H9 (cell line): ENCODE results near the gene PLB1. TPM values are rescaled to one million over a fixed set of nuclear protein-coding genes. Genes with fewer than 3 reads are reported as not detected.

Experiments used
- DNase-seq: peaks from one replicate; pipeline ENCODE4 v3.0.0-alpha.2; 2017
- H2AFZ ChIP-seq: one replicate; pipeline ENCODE4 v1.6.1; 2013; ENCODE audit warnings: mild to moderate bottlenecking, low read length, control low read depth, moderate library complexity
- H2AK5ac ChIP-seq: 2 replicates; pipeline ENCODE4 v1.6.1; 2013; ENCODE audit warnings: low read length, control low read depth, mixed read lengths; ENCODE audit not compliant: insufficient read length
- H2BK120ac ChIP-seq: one replicate; pipeline ENCODE4 v1.6.1; 2013; ENCODE audit warnings: low read depth, mild to moderate bottlenecking, low read length, control low read depth, inconsistent platforms; ENCODE audit not compliant: poor library complexity, severe bottlenecking
- H2BK12ac ChIP-seq: 2 replicates; pipeline ENCODE4 v1.6.1; 2013; ENCODE audit warnings: low read length, control low read depth, mixed read lengths, low read depth; ENCODE audit not compliant: insufficient read length
- H2BK15ac ChIP-seq: 2 replicates; pipeline ENCODE4 v1.6.1; 2013; ENCODE audit warnings: low read depth, low read length, control low read depth
- H2BK20ac ChIP-seq: one replicate; pipeline ENCODE4 v1.6.1; 2013; ENCODE audit warnings: low read depth, mild to moderate bottlenecking, low read length, control low read depth, inconsistent platforms; ENCODE audit not compliant: poor library complexity, severe bottlenecking
- H2BK5ac ChIP-seq: 2 replicates; pipeline ENCODE4 v1.6.1; 2013; ENCODE audit warnings: low read length, control low read depth, mixed read lengths; ENCODE audit not compliant: insufficient read length
- H3K14ac ChIP-seq: 2 replicates; pipeline ENCODE4 v1.6.1; 2013; ENCODE audit warnings: low read length, control low read depth; ENCODE audit not compliant: insufficient read depth
- H3K18ac ChIP-seq: 2 replicates; pipeline ENCODE4 v1.6.1; 2013; ENCODE audit warnings: low read depth, mild to moderate bottlenecking, mixed read lengths, low read length, control low read depth; ENCODE audit not compliant: insufficient read length
- H3K23ac ChIP-seq: 2 replicates; pipeline ENCODE4 v1.6.1; 2013; ENCODE audit warnings: low read length, control low read depth, mixed read lengths, low read depth; ENCODE audit not compliant: insufficient read length
- H3K23me2 ChIP-seq: 2 replicates; pipeline ENCODE4 v1.6.1; 2013; ENCODE audit warnings: low read depth, mild to moderate bottlenecking, mixed read lengths, low read length, control low read depth; ENCODE audit not compliant: insufficient read length, poor library complexity, severe bottlenecking
- H3K27ac ChIP-seq: 2 replicates; pipeline ENCODE4 v1.5.1; 2013; ENCODE audit warnings: low read length, control low read depth, mixed read lengths, low read depth; ENCODE audit not compliant: insufficient read length
- H3K27me3 ChIP-seq: 2 replicates; pipeline ENCODE4 v1.6.1; 2013; ENCODE audit warnings: low read length, control low read depth, inconsistent platforms; ENCODE audit not compliant: insufficient read depth
- H3K4ac ChIP-seq: 2 replicates; pipeline ENCODE4 v1.6.1; 2013; ENCODE audit warnings: low read depth, mild to moderate bottlenecking, control low read depth, inconsistent platforms, low read length, moderate library complexity
- H3K4me1 ChIP-seq: 2 replicates; pipeline ENCODE4 v1.6.1; 2013; ENCODE audit warnings: low read length, control low read depth, inconsistent platforms; ENCODE audit not compliant: insufficient read depth
- H3K4me2 ChIP-seq: 2 replicates; pipeline ENCODE4 v1.6.1; 2013; ENCODE audit warnings: low read length, control low read depth, mixed read lengths; ENCODE audit not compliant: insufficient read length, insufficient read depth
- H3K56ac ChIP-seq: 2 replicates; pipeline ENCODE4 v1.6.1; 2013; ENCODE audit warnings: low read depth, mild to moderate bottlenecking, mixed read lengths, low read length, control low read depth; ENCODE audit not compliant: insufficient read length
- H3K79me1 ChIP-seq: 2 replicates; pipeline ENCODE4 v1.6.1; 2013; ENCODE audit warnings: low read depth, mild to moderate bottlenecking, moderate library complexity, low read length, control low read depth, inconsistent platforms; ENCODE audit not compliant: insufficient read depth, poor library complexity, severe bottlenecking
- H3K79me2 ChIP-seq: 2 replicates; pipeline ENCODE4 v1.6.1; 2013; ENCODE audit warnings: low read length, control low read depth, inconsistent platforms; ENCODE audit not compliant: insufficient read depth
- H3K9ac ChIP-seq: 2 replicates; pipeline ENCODE4 v1.6.1; 2013; ENCODE audit warnings: low read length, control low read depth, mixed read lengths; ENCODE audit not compliant: insufficient read length; ENCODE audit errors: extremely low read depth
- H3K9me3 ChIP-seq: one replicate; pipeline ENCODE4 v1.6.1; 2013; ENCODE audit warnings: low read depth, low read length, inconsistent platforms; ENCODE audit not compliant: control insufficient read depth
- H3T11ph ChIP-seq: one replicate; pipeline ENCODE4 v1.6.1; 2013; ENCODE audit warnings: mild to moderate bottlenecking, low read length, control low read depth, inconsistent platforms
- H4K20me1 ChIP-seq: one replicate; pipeline ENCODE4 v1.6.1; 2013; ENCODE audit not compliant: control insufficient read depth, insufficient read length, insufficient read depth
- H4K5ac ChIP-seq: 2 replicates; pipeline ENCODE4 v1.6.1; 2013; ENCODE audit warnings: low read depth, mild to moderate bottlenecking, mixed read lengths, low read length, control low read depth; ENCODE audit not compliant: insufficient read length
- H4K8ac ChIP-seq: replicated peaks from 2 replicates; pipeline ENCODE4 v1.6.1; 2013; ENCODE audit warnings: low read length, control low read depth, mixed read lengths, low read depth; ENCODE audit not compliant: insufficient read length
- H4K91ac ChIP-seq: 2 replicates; pipeline ENCODE4 v1.6.1; 2013; ENCODE audit warnings: low read depth, mild to moderate bottlenecking, moderate library complexity, mixed read lengths, low read length, control low read depth; ENCODE audit not compliant: insufficient read length
- H3K27ac Mint-ChIP-seq, 3 experiments: 2 replicates in 2 of 3; 3 replicates in 1 of 3; pipeline ENCODE4 v1.8.0; 2020 to 2021; ENCODE audit warnings: mixed read lengths in 3 of 3, mild to moderate bottlenecking in 1 of 3, moderate library complexity in 1 of 3
- H3K27me3 Mint-ChIP-seq: 2 replicates; pipeline ENCODE4 v1.8.0; 2021; ENCODE audit warnings: low read depth, mild to moderate bottlenecking, moderate library complexity, mixed read lengths
- H3K36me3 Mint-ChIP-seq, 3 experiments: 2 replicates in 2 of 3; 3 replicates in 1 of 3; pipeline ENCODE4 v1.8.0; 2020 to 2021; ENCODE audit warnings: low read depth in 3 of 3, mixed read lengths in 3 of 3; ENCODE audit not compliant: insufficient read depth in 1 of 3
- H3K4me1 Mint-ChIP-seq, 2 experiments: 2 replicates each; pipeline ENCODE4 v1.8.0; 2020; ENCODE audit warnings: mixed read lengths in 2 of 2
- H3K4me3 Mint-ChIP-seq, 2 experiments: 2 replicates in 1 of 2; 3 replicates in 1 of 2; pipeline ENCODE4 v1.8.0; 2020 to 2021; ENCODE audit warnings: mild to moderate bottlenecking in 2 of 2, mixed read lengths in 2 of 2, moderate library complexity in 1 of 2
- H3K9me3 Mint-ChIP-seq, 2 experiments: 2 replicates in 1 of 2; 3 replicates in 1 of 2; pipeline ENCODE4 v1.8.0; 2020; ENCODE audit warnings: mild to moderate bottlenecking in 2 of 2, mixed read lengths in 2 of 2, moderate library complexity in 1 of 2
- WGBS: extraction: QIAGEN DNeasy Blood & Tissue Kit; methylation state at CpG from one replicate; pipeline ENCODE4 v1.1.7; 2013; ENCODE audit warnings: missing lambda C conversion rate, low lambda C conversion rate, mixed read lengths; ENCODE audit not compliant: insufficient read length; ENCODE audit errors: extremely low coverage; 5-methylcytosine and 5-hydroxymethylcytosine counted together
- total RNA-seq: library from RNA; stranded (reverse); gene quantifications from 2 replicates; pipeline ENCODE4 v1.2.1, GENCODE V29; 2021
- TF ChIP-seq, protein P1 (sequence below): fragments of 200-600 bp; sonication (generic); conservative IDR thresholded peaks from 3 replicates; pipeline ENCODE4 v1.8.0; 2021; ENCODE audit warnings: antibody characterized with exemption, mild to moderate bottlenecking

Gene PLB1
- total RNA-seq, 1 experiment from 2014 or later: not detected

DNA sequence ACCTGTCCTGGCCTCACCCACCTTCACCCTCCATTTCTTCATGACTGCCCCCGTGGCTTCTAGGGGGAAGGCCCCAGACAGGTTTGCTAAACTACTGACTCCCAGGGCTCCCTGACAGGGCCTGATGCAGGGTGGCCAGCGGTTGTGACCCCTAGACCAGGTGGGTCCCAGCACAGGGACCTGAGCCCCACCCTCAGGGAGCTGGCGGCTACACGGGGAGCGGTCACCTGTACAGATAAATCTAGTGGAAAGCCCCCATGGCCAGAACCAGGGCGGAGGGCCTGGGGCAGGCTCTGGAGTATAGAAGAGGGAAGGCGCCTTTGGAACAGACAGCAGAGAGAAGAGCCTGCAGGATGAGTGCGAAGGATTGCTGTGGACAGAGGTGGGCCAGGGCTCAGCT is 42.5 kb upstream of the PLB1 start:
- H3K36me3 Mint-ChIP-seq: no peaks in the 10 kb centered on the region
- no peaks in the 10 kb centered on the region; the same call in 1 of the 2 replicates for H3K27me3 Mint-ChIP-seq
- TF ChIP-seq, protein P1, sequence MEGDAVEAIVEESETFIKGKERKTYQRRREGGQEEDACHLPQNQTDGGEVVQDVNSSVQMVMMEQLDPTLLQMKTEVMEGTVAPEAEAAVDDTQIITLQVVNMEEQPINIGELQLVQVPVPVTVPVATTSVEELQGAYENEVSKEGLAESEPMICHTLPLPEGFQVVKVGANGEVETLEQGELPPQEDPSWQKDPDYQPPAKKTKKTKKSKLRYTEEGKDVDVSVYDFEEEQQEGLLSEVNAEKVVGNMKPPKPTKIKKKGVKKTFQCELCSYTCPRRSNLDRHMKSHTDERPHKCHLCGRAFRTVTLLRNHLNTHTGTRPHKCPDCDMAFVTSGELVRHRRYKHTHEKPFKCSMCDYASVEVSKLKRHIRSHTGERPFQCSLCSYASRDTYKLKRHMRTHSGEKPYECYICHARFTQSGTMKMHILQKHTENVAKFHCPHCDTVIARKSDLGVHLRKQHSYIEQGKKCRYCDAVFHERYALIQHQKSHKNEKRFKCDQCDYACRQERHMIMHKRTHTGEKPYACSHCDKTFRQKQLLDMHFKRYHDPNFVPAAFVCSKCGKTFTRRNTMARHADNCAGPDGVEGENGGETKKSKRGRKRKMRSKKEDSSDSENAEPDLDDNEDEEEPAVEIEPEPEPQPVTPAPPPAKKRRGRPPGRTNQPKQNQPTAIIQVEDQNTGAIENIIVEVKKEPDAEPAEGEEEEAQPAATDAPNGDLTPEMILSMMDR: no peak

More for the DNA sequence above, 42.5 kb upstream of the PLB1 start:
- Histone ChIP-seq H3K14ac (no peak overlapping the region), H2BK120ac (no peak overlapping the region), H2AFZ (no peak overlapping the region), H3K27ac (no peak overlapping the region), H2BK5ac (no peak overlapping the region), H2AK5ac (no peak overlapping the region), H3K27me3 (no peaks in the 10 kb centered on the region), H3T11ph (no peak overlapping the region), H3K23me2 (no peaks in the 10 kb centered on the region), H3K23ac (no peak overlapping the region), H3K4me2 (no peak overlapping the region), H3K18ac (no peak overlapping the region), H3K56ac (no peak overlapping the region), H3K9ac (no peak overlapping the region), H3K9me3 (no peaks in the 10 kb centered on the region), H4K91ac (no peak overlapping the region), H3K4me1 (no peaks in the 10 kb centered on the region; the same call in 1 of the 2 replicates), H3K4ac (no peak overlapping the region), H4K5ac (no peak overlapping the region), H3K79me1 (no peaks in the 10 kb centered on the region), H4K20me1 (no peaks in the 10 kb centered on the region), H2BK20ac (no peak overlapping the region), H2BK15ac (no peak overlapping the region), H3K79me2 (no peaks in the 10 kb centered on the region), H2BK12ac (no peak overlapping the region), H4K8ac (no peak overlapping the region)
- Mint-ChIP-seq H3K27ac (peak overlapping the region in 1 of 3 experiments; percentile 83; a peak in 2 of 7 replicates), H3K4me3 (no peak overlapping the region), H3K4me1 (peaks cover 9 to 13% of the 10 kb centered on the region in 2 experiments), H3K9me3 (no peaks in the 10 kb centered on the region)
- no CpG with 5 or more reads among the region's 8 CpGs for WGBS
- no peak for DNase-seq
